GM23338 (cell line): ENCODE results near the gene DSEL. TPM values are rescaled to one million over a fixed set of nuclear protein-coding genes. Genes with fewer than 3 reads are reported as not detected.

Source experiments
- ATAC-seq: fragments of 200-7000 bp; cut with Tn5 transposase; 3 replicates; pipeline ENCODE4 v1.9.1; 2020
- DNase-seq: peaks from one replicate; pipeline ENCODE4 v3.0.0-alpha.2; 2015; ENCODE audit warnings: low spot score
- H2AFZ ChIP-seq: fragments of 200-600 bp; sonication (generic); 2 replicates; pipeline ENCODE4 v1.8.0; 2016; ENCODE audit warnings: antibody characterized with exemption, mild to moderate bottlenecking, moderate library complexity
- H3F3A ChIP-seq: fragments of 200-600 bp; sonication (generic); replicated peaks from 2 replicates; pipeline ENCODE4 v1.8.0; 2017; ENCODE audit warnings: antibody characterized with exemption, mixed run types, low read depth
- H3K27ac ChIP-seq: fragments of 200-600 bp; sonication (generic); 2 replicates; pipeline ENCODE4 v1.6.1; 2016; ENCODE audit warnings: low read depth
- H3K27me3 ChIP-seq: fragments of 200-600 bp; sonication (generic); 2 replicates; pipeline ENCODE4 v1.8.0; 2016; ENCODE audit warnings: mild to moderate bottlenecking, mixed run types, moderate library complexity; ENCODE audit not compliant: insufficient read depth
- H3K36me3 ChIP-seq: fragments of 200-600 bp; sonication (generic); 2 replicates; pipeline ENCODE4 v1.8.0; 2016; ENCODE audit warnings: mild to moderate bottlenecking; ENCODE audit not compliant: insufficient read depth
- H3K4me1 ChIP-seq: fragments of 200-600 bp; sonication (generic); 2 replicates; pipeline ENCODE4 v1.8.0; 2016; ENCODE audit warnings: mild to moderate bottlenecking, moderate library complexity; ENCODE audit not compliant: insufficient read depth
- H3K4me2 ChIP-seq: fragments of 200-600 bp; sonication (generic); 2 replicates; pipeline ENCODE4 v1.7.1; 2017; ENCODE audit warnings: mixed run types
- H3K4me3 ChIP-seq: fragments of 200-600 bp; sonication (generic); 2 replicates; pipeline ENCODE4 v1.6.1; 2016; ENCODE audit warnings: mixed run types
- H3K79me2 ChIP-seq: fragments of 200-600 bp; sonication (generic); replicated peaks from 2 replicates; pipeline ENCODE4 v1.8.0; 2017; ENCODE audit warnings: mild to moderate bottlenecking; ENCODE audit not compliant: insufficient read depth
- H3K9me2 ChIP-seq: fragments of 200-600 bp; sonication (generic); 2 replicates; pipeline ENCODE4 v1.8.0; 2017; ENCODE audit not compliant: insufficient read depth
- H4K20me1 ChIP-seq: fragments of 200-600 bp; sonication (generic); replicated peaks from 2 replicates; pipeline ENCODE4 v1.8.0; 2017; ENCODE audit warnings: mild to moderate bottlenecking; ENCODE audit not compliant: insufficient read depth
- H3K27ac Mint-ChIP-seq: 2 replicates; pipeline ENCODE4 v1.8.0; 2020; ENCODE audit warnings: inconsistent platforms, mild to moderate bottlenecking, moderate library complexity, mixed read lengths
- H3K27me3 Mint-ChIP-seq: 3 replicates; pipeline ENCODE4 v1.8.0; 2022; ENCODE audit warnings: low read depth, mild to moderate bottlenecking, moderate library complexity, mixed read lengths, inconsistent platforms; ENCODE audit not compliant: insufficient read depth, poor library complexity
- H3K36me3 Mint-ChIP-seq: 3 replicates; pipeline ENCODE4 v1.8.0; 2021; ENCODE audit warnings: low read depth, mild to moderate bottlenecking, inconsistent platforms, moderate library complexity, mixed read lengths
- H3K4me1 Mint-ChIP-seq: 3 replicates; pipeline ENCODE4 v1.8.0; 2020; ENCODE audit warnings: mild to moderate bottlenecking, inconsistent platforms, mixed read lengths
- H3K4me3 Mint-ChIP-seq: 3 replicates; pipeline ENCODE4 v1.8.0; 2021; ENCODE audit warnings: moderate library complexity, mild to moderate bottlenecking, inconsistent platforms, mixed read lengths
- H3K9me3 Mint-ChIP-seq: 3 replicates; pipeline ENCODE4 v1.8.0; 2020; ENCODE audit warnings: moderate library complexity, mild to moderate bottlenecking, inconsistent platforms, mixed read lengths
- CREB1 ChIP-seq: fragments of 250-450 bp; sonication (Bioruptor Pico); IDR thresholded peaks from 2 replicates; pipeline ENCODE4 v1.5.0; 2020; ENCODE audit warnings: low read depth, mild to moderate bottlenecking, moderate library complexity
- EZH2 ChIP-seq: fragments of 200-600 bp; sonication (generic); IDR thresholded peaks from one replicate; pipeline ENCODE4 v1.8.0; 2017; ENCODE audit warnings: antibody characterized with exemption, mild to moderate bottlenecking, low read depth; ENCODE audit not compliant: unreplicated experiment
- JUNB ChIP-seq: IDR thresholded peaks from one replicate; pipeline ENCODE4 v1.6.1; 2016; ENCODE audit warnings: antibody characterized with exemption; ENCODE audit not compliant: unreplicated experiment
- POLR2AphosphoS5 ChIP-seq: IDR thresholded peaks from 2 replicates; pipeline ENCODE4 v1.6.1; 2016; ENCODE audit warnings: antibody characterized with exemption, low read depth
- STAT1 ChIP-seq: IDR thresholded peaks from one replicate; pipeline ENCODE4 v1.6.1; 2016; ENCODE audit warnings: antibody characterized with exemption; ENCODE audit not compliant: unreplicated experiment
- ZNF114 ChIP-seq: fragments of 250-450 bp; sonication (Bioruptor Pico); IDR thresholded peaks from 2 replicates; pipeline ENCODE4 v1.5.0; 2020; ENCODE audit warnings: mild to moderate bottlenecking, moderate library complexity
- ZNF331 ChIP-seq: fragments of 250-450 bp; sonication (Bioruptor Pico); IDR thresholded peaks from 2 replicates; pipeline ENCODE4 v1.5.0; 2020; ENCODE audit warnings: low read depth, mild to moderate bottlenecking, moderate library complexity
- polyA plus RNA-seq: library from polyadenylated mRNA; unstranded; fragments of >200 nt; fragmentation: Nextera tagmentation; extraction: Ambion mirVana; gene quantifications from 2 replicates; pipeline ENCODE4 v1.2.1, GENCODE V29; 2016
- total RNA-seq: library from RNA; depleted of rRNA; stranded (reverse); fragments of >200 nt; shearing (Covaris generic); gene quantifications from 2 replicates; pipeline ENCODE4 v1.2.3, GENCODE V29; 2014
- TF ChIP-seq, protein P1 (sequence below): fragments of 250-450 bp; sonication (Bioruptor Pico); IDR thresholded peaks from 2 replicates; pipeline ENCODE4 v1.5.0; 2020; ENCODE audit warnings: mild to moderate bottlenecking, moderate library complexity
- TF ChIP-seq, protein P2 (sequence below): IDR thresholded peaks from 2 replicates; pipeline ENCODE4 v1.6.1; 2016; ENCODE audit warnings: antibody characterized with exemption
- TF ChIP-seq, protein P3 (sequence below), 2 experiments: fragments of 200-600 bp in 1 of 2; sonication (generic) in 1 of 2; conservative IDR thresholded peaks; 2 replicates each; pipeline versions ENCODE4 v1.5.1 to v1.6.1; 2016 to 2017; ENCODE audit warnings: antibody characterized with exemption in 2 of 2, low read depth in 2 of 2, mild to moderate bottlenecking in 2 of 2, moderate library complexity in 1 of 2

DSEL gene
- total and polyA plus RNA-seq, 2 experiments from 2014 or later: 5.7 to 24.1 TPM

DNA sequence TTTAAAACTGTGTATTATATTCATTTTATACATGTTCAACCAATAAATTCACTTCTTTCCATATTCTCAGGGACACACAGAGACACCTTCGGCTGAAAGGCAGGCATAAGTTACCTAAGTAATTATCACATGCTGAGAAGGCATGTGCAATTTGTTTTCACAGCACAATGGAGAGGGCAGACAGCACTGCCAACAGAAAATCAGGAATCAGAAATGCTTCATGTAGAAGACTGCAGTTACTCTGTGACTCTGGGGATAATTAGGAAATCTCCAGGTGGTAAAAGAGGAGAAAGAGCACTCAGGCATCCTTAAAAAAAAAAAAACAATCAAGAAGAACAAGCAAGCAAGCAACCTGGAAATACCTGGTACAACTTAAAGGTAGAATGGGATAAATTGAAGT is 49.3 kb downstream of the DSEL start:
- Histone ChIP-seq H3F3A (no peaks in the 10 kb centered on the region), H4K20me1 (no peaks in the 10 kb centered on the region), H3K27ac (no peak overlapping the region), H3K4me3 (no peak overlapping the region), H2AFZ (no peak overlapping the region), H3K4me2 (no peak overlapping the region), H3K4me1 (peaks cover 20% of the 10 kb centered on the region), H3K9me2 (no peaks in the 10 kb centered on the region), H3K79me2 (no peaks in the 10 kb centered on the region), H3K27me3 (no peaks in the 10 kb centered on the region), H3K36me3 (no peaks in the 10 kb centered on the region)
- H3K27ac Mint-ChIP-seq: peak overlapping the region; percentile 17; the same call in 1 of the 2 replicates
- peaks cover 2% of the 10 kb centered on the region for H3K27me3 Mint-ChIP-seq
- peaks cover 25% of the 10 kb centered on the region for H3K4me1 Mint-ChIP-seq
- TF ChIP-seq POLR2AphosphoS5 (no peak), CREB1 (CRISPR knock-in tag) (no peak)
- no peak overlapping the region for H3K4me3 Mint-ChIP-seq
- no peak for DNase-seq
- ATAC-seq: peak; percentile 25; the same call in 2 of the 3 replicates
- H3K36me3 Mint-ChIP-seq: peaks cover 12% of the 10 kb centered on the region; the same call in 2 of the 3 replicates
- peaks cover 11% of the 10 kb centered on the region; the same call in 2 of the 3 replicates for H3K9me3 Mint-ChIP-seq

DNA sequence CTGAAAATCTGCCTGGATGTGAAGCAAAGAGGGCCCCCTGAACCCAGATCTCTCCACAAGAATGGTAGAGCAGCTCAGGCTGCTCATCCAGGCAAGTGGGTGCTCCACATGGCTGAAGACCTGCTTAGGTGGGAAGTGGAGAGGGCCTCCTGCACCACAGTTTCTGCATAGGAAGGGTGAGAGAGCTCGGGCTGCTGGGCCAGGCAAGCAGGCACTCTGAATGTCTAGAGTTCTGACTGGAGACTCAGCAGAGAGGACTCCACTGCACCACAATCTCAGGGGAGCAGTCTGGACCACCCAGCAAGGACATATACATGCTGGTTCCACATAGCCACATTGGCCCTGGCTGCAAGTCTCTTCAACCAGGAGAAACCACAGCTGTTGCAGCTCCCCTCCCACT is 52.0 kb downstream of the DSEL start:
- H3K36me3 ChIP-seq: no peaks in the 10 kb centered on the region
- no peak overlapping the region for H3K27ac ChIP-seq
- no peaks in the 10 kb centered on the region for H3K9me2 ChIP-seq
- peaks cover 12% of the 10 kb centered on the region; the same call in 2 of the 3 replicates for H3K36me3 Mint-ChIP-seq
- no peaks in the 10 kb centered on the region for H3K27me3 ChIP-seq
- H3K79me2 ChIP-seq: no peaks in the 10 kb centered on the region
- H3K4me3 ChIP-seq: no peak overlapping the region
- DNase-seq (no peak), ATAC-seq (no peak)
- H3F3A ChIP-seq: no peaks in the 10 kb centered on the region
- no peak overlapping the region for H3K4me2 ChIP-seq
- peaks cover 2% of the 10 kb centered on the region for H3K27me3 Mint-ChIP-seq
- peaks cover 12% of the 10 kb centered on the region; the same call in 2 of the 3 replicates for H3K9me3 Mint-ChIP-seq
- H3K4me3 Mint-ChIP-seq: no peak overlapping the region
- H3K4me1 ChIP-seq: peaks cover 15% of the 10 kb centered on the region
- H2AFZ ChIP-seq: no peak overlapping the region
- peaks cover 18% of the 10 kb centered on the region for H3K4me1 Mint-ChIP-seq
- H4K20me1 ChIP-seq: no peaks in the 10 kb centered on the region
- no peak overlapping the region for H3K27ac Mint-ChIP-seq
- no peak for TF ChIP-seq JUNB
- no peak for TF ChIP-seq POLR2AphosphoS5
- no peak for TF ChIP-seq ZNF114
- TF ChIP-seq, protein P1, sequence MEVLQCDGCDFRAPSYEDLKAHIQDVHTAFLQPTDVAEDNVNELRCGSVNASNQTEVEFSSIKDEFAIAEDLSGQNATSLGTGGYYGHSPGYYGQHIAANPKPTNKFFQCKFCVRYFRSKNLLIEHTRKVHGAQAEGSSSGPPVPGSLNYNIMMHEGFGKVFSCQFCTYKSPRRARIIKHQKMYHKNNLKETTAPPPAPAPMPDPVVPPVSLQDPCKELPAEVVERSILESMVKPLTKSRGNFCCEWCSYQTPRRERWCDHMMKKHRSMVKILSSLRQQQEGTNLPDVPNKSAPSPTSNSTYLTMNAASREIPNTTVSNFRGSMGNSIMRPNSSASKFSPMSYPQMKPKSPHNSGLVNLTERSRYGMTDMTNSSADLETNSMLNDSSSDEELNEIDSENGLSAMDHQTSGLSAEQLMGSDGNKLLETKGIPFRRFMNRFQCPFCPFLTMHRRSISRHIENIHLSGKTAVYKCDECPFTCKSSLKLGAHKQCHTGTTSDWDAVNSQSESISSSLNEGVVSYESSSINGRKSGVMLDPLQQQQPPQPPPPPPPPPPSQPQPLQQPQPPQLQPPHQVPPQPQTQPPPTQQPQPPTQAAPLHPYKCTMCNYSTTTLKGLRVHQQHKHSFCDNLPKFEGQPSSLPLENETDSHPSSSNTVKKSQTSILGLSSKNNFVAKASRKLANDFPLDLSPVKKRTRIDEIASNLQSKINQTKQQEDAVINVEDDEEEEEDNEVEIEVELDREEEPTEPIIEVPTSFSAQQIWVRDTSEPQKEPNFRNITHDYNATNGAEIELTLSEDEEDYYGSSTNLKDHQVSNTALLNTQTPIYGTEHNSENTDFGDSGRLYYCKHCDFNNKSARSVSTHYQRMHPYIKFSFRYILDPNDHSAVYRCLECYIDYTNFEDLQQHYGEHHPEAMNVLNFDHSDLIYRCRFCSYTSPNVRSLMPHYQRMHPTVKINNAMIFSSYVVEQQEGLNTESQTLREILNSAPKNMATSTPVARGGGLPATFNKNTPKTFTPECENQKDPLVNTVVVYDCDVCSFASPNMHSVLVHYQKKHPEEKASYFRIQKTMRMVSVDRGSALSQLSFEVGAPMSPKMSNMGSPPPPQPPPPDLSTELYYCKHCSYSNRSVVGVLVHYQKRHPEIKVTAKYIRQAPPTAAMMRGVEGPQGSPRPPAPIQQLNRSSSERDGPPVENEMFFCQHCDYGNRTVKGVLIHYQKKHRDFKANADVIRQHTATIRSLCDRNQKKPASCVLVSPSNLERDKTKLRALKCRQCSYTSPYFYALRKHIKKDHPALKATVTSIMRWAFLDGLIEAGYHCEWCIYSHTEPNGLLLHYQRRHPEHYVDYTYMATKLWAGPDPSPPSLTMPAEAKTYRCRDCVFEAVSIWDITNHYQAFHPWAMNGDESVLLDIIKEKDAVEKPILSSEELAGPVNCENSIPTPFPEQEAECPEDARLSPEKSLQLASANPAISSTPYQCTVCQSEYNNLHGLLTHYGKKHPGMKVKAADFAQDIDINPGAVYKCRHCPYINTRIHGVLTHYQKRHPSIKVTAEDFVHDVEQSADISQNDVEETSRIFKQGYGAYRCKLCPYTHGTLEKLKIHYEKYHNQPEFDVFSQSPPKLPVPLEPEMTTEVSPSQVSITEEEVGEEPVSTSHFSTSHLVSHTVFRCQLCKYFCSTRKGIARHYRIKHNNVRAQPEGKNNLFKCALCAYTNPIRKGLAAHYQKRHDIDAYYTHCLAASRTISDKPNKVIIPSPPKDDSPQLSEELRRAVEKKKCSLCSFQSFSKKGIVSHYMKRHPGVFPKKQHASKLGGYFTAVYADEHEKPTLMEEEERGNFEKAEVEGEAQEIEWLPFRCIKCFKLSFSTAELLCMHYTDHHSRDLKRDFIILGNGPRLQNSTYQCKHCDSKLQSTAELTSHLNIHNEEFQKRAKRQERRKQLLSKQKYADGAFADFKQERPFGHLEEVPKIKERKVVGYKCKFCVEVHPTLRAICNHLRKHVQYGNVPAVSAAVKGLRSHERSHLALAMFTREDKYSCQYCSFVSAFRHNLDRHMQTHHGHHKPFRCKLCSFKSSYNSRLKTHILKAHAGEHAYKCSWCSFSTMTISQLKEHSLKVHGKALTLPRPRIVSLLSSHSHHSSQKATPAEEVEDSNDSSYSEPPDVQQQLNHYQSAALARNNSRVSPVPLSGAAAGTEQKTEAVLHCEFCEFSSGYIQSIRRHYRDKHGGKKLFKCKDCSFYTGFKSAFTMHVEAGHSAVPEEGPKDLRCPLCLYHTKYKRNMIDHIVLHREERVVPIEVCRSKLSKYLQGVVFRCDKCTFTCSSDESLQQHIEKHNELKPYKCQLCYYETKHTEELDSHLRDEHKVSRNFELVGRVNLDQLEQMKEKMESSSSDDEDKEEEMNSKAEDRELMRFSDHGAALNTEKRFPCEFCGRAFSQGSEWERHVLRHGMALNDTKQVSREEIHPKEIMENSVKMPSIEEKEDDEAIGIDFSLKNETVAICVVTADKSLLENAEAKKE (CRISPR knock-in tag): no peak
- no peak for TF ChIP-seq STAT1
- TF ChIP-seq, protein P2, sequence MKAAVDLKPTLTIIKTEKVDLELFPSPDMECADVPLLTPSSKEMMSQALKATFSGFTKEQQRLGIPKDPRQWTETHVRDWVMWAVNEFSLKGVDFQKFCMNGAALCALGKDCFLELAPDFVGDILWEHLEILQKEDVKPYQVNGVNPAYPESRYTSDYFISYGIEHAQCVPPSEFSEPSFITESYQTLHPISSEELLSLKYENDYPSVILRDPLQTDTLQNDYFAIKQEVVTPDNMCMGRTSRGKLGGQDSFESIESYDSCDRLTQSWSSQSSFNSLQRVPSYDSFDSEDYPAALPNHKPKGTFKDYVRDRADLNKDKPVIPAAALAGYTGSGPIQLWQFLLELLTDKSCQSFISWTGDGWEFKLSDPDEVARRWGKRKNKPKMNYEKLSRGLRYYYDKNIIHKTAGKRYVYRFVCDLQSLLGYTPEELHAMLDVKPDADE: no peak
- TF ChIP-seq EZH2: no peak
- TF ChIP-seq, protein P3, sequence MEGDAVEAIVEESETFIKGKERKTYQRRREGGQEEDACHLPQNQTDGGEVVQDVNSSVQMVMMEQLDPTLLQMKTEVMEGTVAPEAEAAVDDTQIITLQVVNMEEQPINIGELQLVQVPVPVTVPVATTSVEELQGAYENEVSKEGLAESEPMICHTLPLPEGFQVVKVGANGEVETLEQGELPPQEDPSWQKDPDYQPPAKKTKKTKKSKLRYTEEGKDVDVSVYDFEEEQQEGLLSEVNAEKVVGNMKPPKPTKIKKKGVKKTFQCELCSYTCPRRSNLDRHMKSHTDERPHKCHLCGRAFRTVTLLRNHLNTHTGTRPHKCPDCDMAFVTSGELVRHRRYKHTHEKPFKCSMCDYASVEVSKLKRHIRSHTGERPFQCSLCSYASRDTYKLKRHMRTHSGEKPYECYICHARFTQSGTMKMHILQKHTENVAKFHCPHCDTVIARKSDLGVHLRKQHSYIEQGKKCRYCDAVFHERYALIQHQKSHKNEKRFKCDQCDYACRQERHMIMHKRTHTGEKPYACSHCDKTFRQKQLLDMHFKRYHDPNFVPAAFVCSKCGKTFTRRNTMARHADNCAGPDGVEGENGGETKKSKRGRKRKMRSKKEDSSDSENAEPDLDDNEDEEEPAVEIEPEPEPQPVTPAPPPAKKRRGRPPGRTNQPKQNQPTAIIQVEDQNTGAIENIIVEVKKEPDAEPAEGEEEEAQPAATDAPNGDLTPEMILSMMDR (conservative IDR thresholded peaks at IDR 0.05; ENCODE audit: low read depth in 2 of 2): no peak
- no peak for TF ChIP-seq ZNF331 (CRISPR knock-in tag)
- no peak for TF ChIP-seq CREB1 (CRISPR knock-in tag)
